Heart left ventricle (tissue), 16 donors: ENCODE results near the gene NTF3. TPM values are rescaled to one million over a fixed set of nuclear protein-coding genes. Genes with fewer than 3 reads are reported as not detected.

Experiments used
- ATAC-seq, 4 donors: fragments of 200-7000 bp; cut with Tn5 transposase; one replicate each; pipeline ENCODE4 v1.9.1; 2020 to 2022; ENCODE audit warnings: moderate library complexity in 4 of 4, mild to moderate bottlenecking in 3 of 4, moderate number of reproducible peaks in 1 of 4
- DNase-seq, 5 donors: peaks; one replicate each; pipeline ENCODE4 v3.0.0-alpha.2; 2020
- H3K27ac ChIP-seq, 12 donors: fragments of 200-600 bp; sonication (generic) in 4 of 12; one replicate each; pipeline versions ENCODE4 v1.5.0 to v1.8.0; 2016 to 2022; ENCODE audit warnings: mild to moderate bottlenecking in 2 of 12
- H3K27me3 ChIP-seq, 9 donors: fragments of 200-600 bp; sonication (generic) in 2 of 9; one replicate each; pipeline versions ENCODE4 v1.5.1 to v1.8.0; 2016 to 2022; ENCODE audit warnings: mild to moderate bottlenecking in 3 of 9
- H3K36me3 ChIP-seq, 9 donors: fragments of 200-600 bp; sonication (generic) in 2 of 9; one replicate each; pipeline versions ENCODE4 v1.5.0 to v1.8.0; 2018 to 2022; ENCODE audit warnings: mild to moderate bottlenecking in 2 of 9
- H3K4me1 ChIP-seq, 12 donors: fragments of 200-600 bp; sonication (generic) in 4 of 12; one replicate each; pipeline versions ENCODE4 v1.5.0 to v1.8.0; 2016 to 2022; ENCODE audit warnings: mild to moderate bottlenecking in 3 of 12
- H3K4me3 ChIP-seq, 12 donors: fragments of 200-600 bp; sonication (generic) in 4 of 12; one replicate each; pipeline versions ENCODE4 v1.5.0 to v1.8.0; 2017 to 2022; ENCODE audit warnings: mild to moderate bottlenecking in 9 of 12, moderate library complexity in 4 of 12
- H3K9me3 ChIP-seq, 12 donors: fragments of 200-600 bp; sonication (generic) in 4 of 12; one replicate each; pipeline versions ENCODE4 v1.5.0 to v1.8.0; 2016 to 2022; ENCODE audit warnings: mild to moderate bottlenecking in 1 of 12
- CTCF ChIP-seq, 12 donors: fragments of 200-600 bp; sonication (generic) in 4 of 12; IDR thresholded peaks; one replicate each; pipeline versions ENCODE4 v1.5.0 to v1.8.0; 2018 to 2022; ENCODE audit warnings: antibody characterized with exemption in 12 of 12, mild to moderate bottlenecking in 5 of 12
- POLR2A ChIP-seq, 2 donors: fragments of 450-650 bp; IDR thresholded peaks; one replicate each; pipeline ENCODE4 v1.6.1; 2017; ENCODE audit warnings: antibody characterized with exemption in 2 of 2, mild to moderate bottlenecking in 2 of 2, moderate library complexity in 2 of 2
- WGBS, 4 donors: extraction: QIAGEN DNeasy Blood & Tissue Kit in 2 of 4; methylation state at CpG; one replicate each; pipeline versions ENCODE4 v1.1.5 to v1.1.7; 2013 to 2018; 5-methylcytosine and 5-hydroxymethylcytosine counted together
- intact Hi-C, 10 donors: fragments of 100-400 bp; cut with DNase I; formaldehyde crosslinking; loops; one replicate each; pipeline versions ENCODE4 v1.11.1 to v1.14.2; 2022
- polyA plus RNA-seq, 2 donors: library from polyadenylated mRNA; stranded (reverse); fragments of 200-250 nt; gene quantifications; one replicate each; pipeline ENCODE4 v1.2.3, GENCODE V29; 2013
- total RNA-seq, 9 donors: library from RNA; depleted of rRNA in 2 of 9; stranded (reverse); fragments of >200 nt in 2 of 9; fragmentation: NEBNext Ultra II Directional in 3 of 9; extraction: Animal tissue kit (Norgen Biotek cat#: 25700) in 3 of 9; gene quantifications; one replicate each; pipeline versions ENCODE4 v1.1.0 to v1.2.4, GENCODE V29; 2016 to 2023
- donor health status: ischemic (EF 13 %, LVEDD 7.1; RV severe dilation, severe dysfunction).
- donor health status: healthy with polysubstance abuse.
- donor health status: DM: no; HTN: yes; CAD: no.
- donor health status: DM: no; HTN: no; CAD: no.
- donor health status: ischemic (EF 25% LVEDD 6.9; RV normal size, moderate dysfunction).
- donor health status: ischemic (EF 25% LVEDD 5.7; RV mildly dilated, moderate dysfunction).
- donor health status: healthy.
- donor health status: DM: yes; HTN: yes; CAD: no.
- donor health status: ischemic (EF 35%, LVEDD 5.7; RV mildly dilated, moderate dysfunction).
- donor health status: nonischemic (EF 11% LVEDD 7.7; RV severe dilation, severe dysfunction).
- donor health status: DM: yes; HTN: yes; CAD: no.
- donor health status: PGD.
- donor health status: ischemic (EF 29% LVEDD 5.4; RV normal size, mild dysfunction).
- donor health status: nonischemic (EF 23%, LVEDD 6.1; RV moderate dilation, normal function).

The NTF3 gene
- total and polyA plus RNA-seq, 11 donors: 0.26 to 1.7 (median 0.63) TPM

GRCh38 chr12:5440978-5441377 lies 9.1 kb downstream of the NTF3 start:
- TF ChIP-seq POLR2A (IDR thresholded peaks at IDR 0.05) (no peak), CTCF (IDR thresholded peaks at IDR 0.05) (no peak)
- Histone ChIP-seq H3K27ac (no peak overlapping the region), H3K36me3 (no peaks in the 10 kb centered on the region), H3K4me3 (no peak overlapping the region), H3K9me3 (peaks cover 0 to 6% (median 0%) of the 10 kb centered on the region in 12 donors), H3K27me3 (peaks cover 0 to 9% (median 0%) of the 10 kb centered on the region in 9 donors), H3K4me1 (peaks cover 0 to 42% (median 12%) of the 10 kb centered on the region in 12 donors)
- ATAC-seq: no peak
- DNase-seq: no peak
- intact Hi-C loops: loop anchor here (2.0 to 10.0 kb wide), 12 partner anchors 204 to 584 kb away; no protein-coding TSS in a partner anchor
- WGBS, 4 donors: 85 to 93% (median 91%) methylated on average over 7 of the region's 7 CpGs

GRCh38 chr12:5441497-5442236 lies 9.8 kb downstream of the NTF3 start:
- H3K36me3 ChIP-seq: no peaks in the 10 kb centered on the region
- H3K27me3 ChIP-seq: peaks cover 0 to 5% (median 0%) of the 10 kb centered on the region in 9 donors
- H3K4me3 ChIP-seq: no peak overlapping the region
- peak in 3 of 4 donors; percentile 21 to 73 (median 52) for ATAC-seq
- H3K4me1 ChIP-seq: peaks cover 0 to 39% (median 11%) of the 10 kb centered on the region in 12 donors
- intact Hi-C loops: loop anchor here (1.0 to 10.0 kb wide), 16 partner anchors 203 to 584 kb away; no protein-coding TSS in a partner anchor
- peaks cover 0 to 6% (median 0%) of the 10 kb centered on the region in 12 donors for H3K9me3 ChIP-seq
- TF ChIP-seq CTCF (IDR thresholded peaks at IDR 0.05) (no peak), POLR2A (IDR thresholded peaks at IDR 0.05) (no peak)
- 65 to 77% (median 68%) methylated on average over 10 of the region's 10 CpGs for WGBS, 4 donors
- DNase-seq: no peak
- H3K27ac ChIP-seq: no peak overlapping the region

GRCh38 chr12:5442251-5443006 lies 10.5 kb downstream of the NTF3 start:
- Histone ChIP-seq H3K4me3 (no peak overlapping the region), H3K4me1 (peaks cover 0 to 31% (median 8%) of the 10 kb centered on the region in 12 donors), H3K27me3 (peaks cover 0 to 5% (median 0%) of the 10 kb centered on the region in 9 donors), H3K27ac (no peak overlapping the region), H3K9me3 (peaks cover 0 to 6% (median 0%) of the 10 kb centered on the region in 12 donors), H3K36me3 (no peaks in the 10 kb centered on the region)
- intact Hi-C loops: loop anchor here in 9 of 10 donors (1.0 to 10.0 kb wide), 16 partner anchors 202 to 585 kb away; no protein-coding TSS in a partner anchor
- WGBS, 4 donors: 54 to 57% (median 56%) methylated on average over 10 to 11 of the region's 11 CpGs
- peak; percentile 55 to 84 (median 70) for TF ChIP-seq CTCF (IDR thresholded peaks at IDR 0.05)
- TF ChIP-seq POLR2A (IDR thresholded peaks at IDR 0.05): no peak
- peak in 1 of 5 donors; percentile 47 for DNase-seq
- peak; percentile 80 to 91 (median 84) for ATAC-seq

- Histone ChIP-seq H3K9me3 (no peaks in the 10 kb centered on the region), H3K36me3 (no peaks in the 10 kb centered on the region), H3K4me1 (peaks cover 0 to 19% (median 5%) of the 10 kb centered on the region in 12 donors), H3K4me3 (no peak overlapping the region), H3K27ac (no peak overlapping the region), H3K27me3 (peaks cover 0 to 3% (median 0%) of the 10 kb centered on the region in 9 donors)
- no peak for ATAC-seq
- DNase-seq: no peak
- intact Hi-C loops: loop anchor here in 9 of 10 donors (5.0 to 10.0 kb wide), 11 partner anchors 200 to 587 kb away; no protein-coding TSS in a partner anchor
- 77 to 87% (median 82%) methylated on average over 6 of the region's 6 CpGs for WGBS, 4 donors
- TF ChIP-seq CTCF (IDR thresholded peaks at IDR 0.05): no peak
These were observed 12.6 kb downstream of the NTF3 start for GRCh38 chr12:5444520-5444919.
